GM12873 (cell line): ENCODE data around the gene PIK3R6.

Experiments used
- TF ChIP-seq, protein P1 (sequence below): IDR thresholded peaks from 2 replicates; pipeline ENCODE4 v1.5.1; 2012; ENCODE audit warnings: low read depth, mild to moderate bottlenecking, moderate library complexity, low read length, control low read depth; ENCODE audit not compliant: insufficient read depth; ENCODE audit errors: missing control alignments

PIK3R6 gene

DNA sequence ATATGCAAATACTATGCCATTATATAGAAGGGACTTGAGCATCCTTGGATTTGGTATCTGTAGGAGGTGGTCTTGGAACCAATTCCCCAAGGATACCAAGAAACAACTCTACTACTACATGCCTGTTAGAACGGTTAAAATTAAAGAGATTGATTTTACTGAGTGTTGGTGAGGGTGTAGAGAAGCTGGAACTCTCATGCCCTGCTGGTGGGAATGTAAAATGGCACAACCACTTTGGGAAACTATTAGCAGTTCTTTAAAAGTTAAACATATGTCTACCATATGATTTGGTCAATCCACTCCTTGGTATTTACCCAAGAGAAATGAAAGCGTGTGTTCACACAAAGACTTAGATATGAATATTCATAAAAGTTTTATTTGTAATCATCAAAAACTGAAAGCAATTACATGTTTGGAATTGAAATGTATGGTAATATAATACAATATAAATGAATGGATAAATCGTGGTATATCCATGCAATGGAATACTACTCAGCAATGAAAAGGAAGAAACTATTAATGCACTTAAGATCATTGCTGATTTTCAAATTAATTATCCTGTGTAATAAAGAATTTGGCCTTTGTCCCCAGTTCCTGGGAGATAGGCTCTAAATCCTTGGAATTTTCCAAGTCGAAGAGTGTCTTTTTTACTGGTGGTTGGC is 76.1 kb downstream of the PIK3R6 start:
- TF ChIP-seq, protein P1, sequence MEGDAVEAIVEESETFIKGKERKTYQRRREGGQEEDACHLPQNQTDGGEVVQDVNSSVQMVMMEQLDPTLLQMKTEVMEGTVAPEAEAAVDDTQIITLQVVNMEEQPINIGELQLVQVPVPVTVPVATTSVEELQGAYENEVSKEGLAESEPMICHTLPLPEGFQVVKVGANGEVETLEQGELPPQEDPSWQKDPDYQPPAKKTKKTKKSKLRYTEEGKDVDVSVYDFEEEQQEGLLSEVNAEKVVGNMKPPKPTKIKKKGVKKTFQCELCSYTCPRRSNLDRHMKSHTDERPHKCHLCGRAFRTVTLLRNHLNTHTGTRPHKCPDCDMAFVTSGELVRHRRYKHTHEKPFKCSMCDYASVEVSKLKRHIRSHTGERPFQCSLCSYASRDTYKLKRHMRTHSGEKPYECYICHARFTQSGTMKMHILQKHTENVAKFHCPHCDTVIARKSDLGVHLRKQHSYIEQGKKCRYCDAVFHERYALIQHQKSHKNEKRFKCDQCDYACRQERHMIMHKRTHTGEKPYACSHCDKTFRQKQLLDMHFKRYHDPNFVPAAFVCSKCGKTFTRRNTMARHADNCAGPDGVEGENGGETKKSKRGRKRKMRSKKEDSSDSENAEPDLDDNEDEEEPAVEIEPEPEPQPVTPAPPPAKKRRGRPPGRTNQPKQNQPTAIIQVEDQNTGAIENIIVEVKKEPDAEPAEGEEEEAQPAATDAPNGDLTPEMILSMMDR: peak; percentile 24

DNA sequence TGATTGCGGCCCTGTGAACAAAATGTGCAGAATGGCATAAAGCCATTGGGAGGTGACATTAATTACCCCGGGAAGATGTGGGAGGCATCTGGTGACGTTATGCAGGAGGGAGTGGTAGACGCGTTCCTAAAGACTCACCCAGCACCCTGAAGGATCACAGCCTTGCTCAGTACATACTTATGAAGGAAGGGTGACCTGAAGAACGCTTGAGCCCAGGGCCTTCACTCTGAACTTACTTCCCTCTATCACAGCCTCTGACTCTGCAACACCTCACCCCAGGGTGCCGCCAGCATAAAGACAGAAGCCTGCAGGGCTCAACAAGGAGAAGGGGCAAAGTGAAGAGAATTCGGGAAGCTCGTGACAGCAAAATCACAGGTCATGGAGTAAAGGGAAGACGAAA is 77.7 kb downstream of the PIK3R6 start:
- TF ChIP-seq, protein P1: no peak

DNA sequence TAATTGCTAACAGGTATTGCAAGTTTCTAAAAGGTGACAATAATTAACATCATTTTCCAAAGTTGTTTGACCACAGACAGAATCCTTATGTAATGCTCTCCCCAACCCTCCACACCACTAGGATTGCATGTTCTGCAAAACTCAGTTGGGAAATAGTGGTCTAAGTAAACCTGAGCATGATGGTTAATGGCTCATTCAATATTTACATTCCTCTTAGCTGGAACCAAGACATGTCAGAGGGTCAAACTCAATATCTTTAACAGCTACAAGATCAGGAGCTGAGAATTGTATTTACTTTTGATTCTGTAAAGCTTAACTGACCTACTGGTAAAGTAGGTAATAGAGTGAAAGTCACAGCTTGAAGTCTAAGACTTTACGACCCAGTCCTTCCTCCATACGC is 78.5 kb downstream of the PIK3R6 start:
- TF ChIP-seq, protein P1: no peak

DNA sequence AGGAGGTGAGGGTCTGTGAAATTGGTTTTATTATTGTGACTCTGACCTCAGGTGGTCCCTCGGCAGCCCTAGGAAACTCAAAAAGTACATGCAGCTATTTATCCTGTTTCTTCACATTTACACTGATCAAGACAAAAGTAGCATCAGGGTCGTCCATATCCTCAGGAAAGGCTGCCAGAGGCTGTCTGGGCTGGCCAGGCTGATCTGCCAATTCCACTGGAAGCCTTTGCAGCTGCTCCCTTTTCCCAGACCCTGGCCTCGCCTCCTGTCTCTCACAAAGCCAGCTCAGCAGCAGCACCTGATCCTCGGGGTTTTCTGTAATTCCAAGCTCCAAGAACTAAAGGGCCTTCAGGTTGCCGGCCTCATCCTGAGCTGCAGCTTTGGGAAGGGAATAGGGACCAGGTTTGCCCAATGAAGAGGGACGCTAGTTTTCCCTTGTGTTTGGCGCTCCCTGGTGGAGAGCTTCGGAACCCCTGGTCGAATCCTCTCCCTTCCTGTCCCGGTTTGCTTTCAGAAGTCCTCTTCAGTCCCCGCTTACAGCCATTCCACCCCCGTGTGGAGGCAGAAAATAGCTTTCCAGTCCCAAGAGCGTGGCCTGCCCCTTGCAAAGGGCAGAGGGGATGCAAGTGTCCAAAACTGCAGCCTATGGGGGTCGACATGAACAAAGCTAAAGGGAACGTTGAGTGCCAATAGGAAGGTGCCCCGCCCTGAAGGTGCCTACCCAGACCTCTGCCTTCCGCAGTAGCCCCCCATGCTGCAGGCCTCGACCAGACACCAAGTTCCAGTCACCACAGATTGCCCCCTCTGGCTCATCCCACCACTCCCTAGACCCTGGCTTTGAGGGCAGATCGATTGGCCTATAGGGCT is 81.7 kb downstream of the PIK3R6 start:
- TF ChIP-seq, protein P1: peak; percentile 94

DNA sequence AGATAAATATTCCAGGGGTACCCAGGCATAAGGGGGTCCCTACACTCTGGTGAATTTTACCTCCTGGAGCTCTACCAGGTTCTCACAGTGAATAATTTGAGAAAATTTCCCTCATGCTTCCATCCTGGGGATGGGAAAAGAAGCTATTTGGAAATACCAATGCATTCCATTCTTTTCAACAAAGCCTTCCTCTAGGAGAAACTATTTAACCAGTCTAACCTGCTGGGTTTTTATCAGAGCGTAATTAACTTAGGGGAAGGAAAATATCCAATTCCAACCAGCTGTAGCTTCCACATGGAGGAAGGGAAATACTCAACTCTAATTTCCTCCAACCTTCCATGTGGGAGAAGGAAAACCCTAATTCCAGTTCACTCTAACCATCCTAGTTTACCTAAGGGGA is 85.3 kb downstream of the PIK3R6 start:
- TF ChIP-seq, protein P1: no peak

DNA sequence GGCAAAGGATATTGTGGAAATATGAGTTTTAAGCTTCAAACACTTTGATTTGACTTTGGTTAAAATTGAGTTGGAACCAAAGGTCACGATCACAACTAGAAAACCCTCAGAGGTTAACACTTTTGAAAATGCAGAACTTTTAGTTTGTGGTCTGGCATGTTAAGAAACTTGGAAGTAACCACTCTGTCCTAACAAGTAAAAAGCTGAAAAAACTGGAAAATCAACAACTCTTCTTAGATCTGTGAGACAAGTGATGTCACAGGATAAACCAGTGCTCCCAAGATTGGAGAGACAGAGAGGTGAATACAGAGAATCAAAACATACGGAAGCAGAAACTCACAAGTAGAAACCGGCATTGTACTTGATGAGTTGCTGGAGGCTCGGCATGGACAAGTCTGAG is 85.7 kb downstream of the PIK3R6 start:
- TF ChIP-seq, protein P1: no peak

DNA sequence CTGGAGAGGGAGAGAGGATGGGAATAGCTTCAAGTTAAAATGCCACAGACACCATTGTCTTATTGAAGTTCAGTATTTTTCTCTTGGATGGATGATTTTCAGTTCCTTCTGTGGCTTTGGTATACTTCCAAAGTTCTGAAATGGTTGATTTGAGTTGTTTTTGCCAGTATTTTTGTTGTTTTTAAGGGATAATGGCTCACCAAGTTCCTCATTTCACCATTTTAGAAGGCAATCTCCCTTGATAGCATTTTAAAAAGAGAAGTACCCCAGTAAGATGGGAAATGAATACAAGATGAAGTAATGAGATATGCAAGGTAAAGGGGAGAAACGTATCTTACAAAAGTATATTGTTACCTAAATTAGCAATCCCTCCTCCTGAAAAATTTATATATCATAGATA is 90.6 kb downstream of the PIK3R6 start:
- TF ChIP-seq, protein P1: no peak
